SK-MEL-5 (cell line): ENCODE measurements around the gene SNAPC1. TPM values are rescaled to one million over a fixed set of nuclear protein-coding genes. Genes with fewer than 3 reads are reported as not detected.

Experiments used
- DNase-seq: peaks from one replicate; pipeline ENCODE4 v3.0.0-alpha.2; 2016; ENCODE audit warnings: low read depth, low spot score
- in situ Hi-C: cut with HindIII; loops from 2 replicates; pipeline ENCODE4 v1.10.0; 2016; ENCODE audit warnings: low sequenced_read_pairs, high pct_unique_total_duplicates, low pct_unique_long_range_greater_than_20kb
- total RNA-seq: library from RNA; depleted of rRNA; stranded (reverse); fragments of >200 nt; shearing (Covaris generic); gene quantifications from 2 replicates; pipeline ENCODE4 v1.2.3, GENCODE V29; 2014; rRNA removed

Gene SNAPC1
- total RNA-seq, 1 experiment from 2014 or later = 11.6 TPM

- no peak for DNase-seq
- in situ Hi-C loops = no loop called here
Measured at GRCh38 chr14:61839507-61839906, 77.3 kb downstream of the SNAPC1 start.

- no peak for DNase-seq
- in situ Hi-C loops = no loop called here
Measured at GRCh38 chr14:61841145-61841544, 78.9 kb downstream of the SNAPC1 start.

Other genes starting within 250 kb of the SNAPC1 start
- 79.5 and 84.4 TPM in 2 replicates for gene HIF1A, start 66.9 kb upstream of the SNAPC1 start, total RNA-seq
- not detected in 2 replicates for gene SYT16, start 50.3 kb downstream of the SNAPC1 start, total RNA-seq